HG03159 (cell line): Measurements from ENCODE around the gene BLVRB.
"Not testable (repeated sequence)": the region's sequence is repeated elsewhere in the genome, so short reads cannot be mapped to it uniquely, and the experiment has no call there.

Experiments used
- ATAC-seq: cut with Tn5 transposase; IDR thresholded peaks from one replicate; pipeline ENCODE4 v1.9.1; 2021; ENCODE audit warnings: mild to moderate bottlenecking, moderate library complexity; ENCODE audit not compliant: unreplicated experiment

BLVRB gene

GRCh38 chr19:40410030-40410389 is 55.5 kb downstream of the BLVRB start:
- ATAC-seq = no peak

DNA sequence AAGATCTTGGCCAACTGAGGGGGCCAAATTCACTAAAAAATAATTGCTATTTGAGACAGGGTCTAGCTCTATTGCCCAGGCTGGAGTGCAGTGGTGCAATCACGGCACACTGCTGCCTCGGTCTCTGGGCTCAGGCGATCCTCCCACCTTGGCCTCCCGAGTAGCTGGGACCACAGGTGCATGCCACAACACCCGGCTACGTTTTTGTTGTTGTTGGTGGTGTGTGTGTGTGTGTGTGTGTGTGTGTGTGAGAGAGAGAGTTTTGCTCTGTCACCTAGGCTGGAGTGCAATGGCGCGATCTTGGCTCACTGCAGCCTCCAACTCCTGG is 57.0 kb downstream of the BLVRB start:
- ATAC-seq = not testable (repeated sequence)

DNA sequence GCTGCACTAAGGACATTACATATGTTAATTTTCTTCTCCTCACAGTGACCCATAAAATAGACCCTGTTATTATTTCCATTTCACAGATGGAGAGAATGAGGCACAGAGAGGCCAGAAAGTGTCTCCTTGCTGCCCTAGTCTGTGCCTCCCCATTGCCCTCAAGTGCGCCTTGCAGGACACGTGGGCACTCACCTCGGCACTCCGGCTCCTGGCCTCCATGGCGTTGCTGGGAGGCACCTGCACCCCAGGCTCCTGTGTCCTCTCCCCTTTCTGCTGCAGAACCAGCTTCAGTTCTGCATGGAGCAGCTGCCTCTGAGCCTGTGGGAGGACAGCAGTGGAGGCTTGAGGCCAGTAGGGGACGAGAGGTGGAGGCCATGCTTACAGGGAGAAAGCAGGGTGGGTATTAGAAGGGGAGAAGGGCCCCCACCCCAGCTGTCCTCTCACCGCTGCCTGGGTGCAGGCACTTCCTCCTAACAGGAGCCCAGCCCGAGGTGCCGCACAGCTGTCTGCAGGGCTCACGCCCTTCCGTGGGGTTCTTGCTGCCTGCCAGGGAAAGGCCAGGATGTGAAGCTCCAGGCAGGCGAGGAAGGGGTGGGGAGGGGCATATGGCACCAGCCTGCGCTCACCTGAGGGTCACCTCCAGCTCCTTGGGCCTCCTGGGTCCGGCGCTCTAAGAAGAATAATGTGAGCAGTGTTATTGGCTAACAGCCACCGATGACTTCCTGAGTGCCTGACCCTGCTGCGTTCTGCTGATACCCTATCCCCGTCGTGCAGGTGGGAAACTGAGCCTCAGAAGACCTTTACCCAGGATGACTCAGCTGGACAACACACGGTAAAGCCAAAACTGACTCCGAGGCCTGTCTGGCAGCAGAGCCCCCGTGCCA is 57.6 kb downstream of the BLVRB start:
- ATAC-seq = no peak

DNA sequence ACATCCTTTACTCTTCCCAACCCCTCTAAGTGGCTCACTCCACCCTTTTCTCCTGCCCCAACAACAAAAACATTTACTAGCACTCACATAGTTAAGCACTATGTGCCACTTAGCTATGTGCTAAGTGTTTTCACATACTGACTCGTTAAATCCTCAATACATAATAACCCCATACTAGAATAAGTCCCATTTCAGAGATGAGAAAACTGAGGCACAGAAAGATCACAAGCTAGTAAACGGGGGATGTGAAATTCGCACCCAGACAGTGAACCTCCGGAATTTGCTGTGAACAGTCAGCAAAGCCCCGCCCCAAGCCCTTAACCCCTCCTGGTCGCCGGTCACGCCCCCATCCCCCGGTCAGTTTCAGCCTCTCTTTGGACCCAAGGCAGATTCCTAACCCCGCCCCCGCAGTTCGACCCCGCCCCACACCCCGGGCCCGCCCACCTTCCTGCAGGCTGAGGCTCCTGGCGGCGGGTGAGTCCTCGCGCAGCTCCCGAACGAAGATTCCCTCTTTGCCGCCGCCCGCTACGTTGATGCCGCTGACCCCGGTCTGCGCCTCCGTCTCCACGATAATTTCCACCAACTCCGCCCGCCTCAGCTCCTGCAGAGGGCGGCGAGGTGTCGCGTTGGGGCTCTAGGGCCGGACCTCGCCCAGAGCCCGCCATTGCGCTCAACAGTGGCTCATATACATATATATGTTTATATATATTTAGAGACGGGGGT is 62.1 kb downstream of the BLVRB start:
- ATAC-seq = peak; percentile 69

DNA sequence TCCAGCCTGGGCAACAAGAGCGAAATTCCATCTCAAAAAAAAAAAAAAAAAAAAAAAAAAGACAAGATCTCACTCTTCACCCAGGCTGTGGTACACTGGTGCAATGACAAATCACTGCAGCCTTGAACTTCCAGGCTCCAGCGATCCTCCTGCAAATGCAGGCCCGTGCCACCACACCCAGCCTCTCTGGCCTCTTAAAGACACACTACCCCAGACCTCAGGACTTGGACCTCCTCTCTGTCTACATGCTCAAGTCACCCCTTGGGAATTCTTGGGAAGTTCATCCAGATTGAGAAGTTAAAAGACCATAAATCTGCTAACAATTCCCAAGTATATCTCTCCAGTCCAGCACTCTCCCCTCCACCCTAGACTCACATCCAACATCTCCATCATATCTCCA is 65.0 kb downstream of the BLVRB start:
- ATAC-seq = no peak

DNA sequence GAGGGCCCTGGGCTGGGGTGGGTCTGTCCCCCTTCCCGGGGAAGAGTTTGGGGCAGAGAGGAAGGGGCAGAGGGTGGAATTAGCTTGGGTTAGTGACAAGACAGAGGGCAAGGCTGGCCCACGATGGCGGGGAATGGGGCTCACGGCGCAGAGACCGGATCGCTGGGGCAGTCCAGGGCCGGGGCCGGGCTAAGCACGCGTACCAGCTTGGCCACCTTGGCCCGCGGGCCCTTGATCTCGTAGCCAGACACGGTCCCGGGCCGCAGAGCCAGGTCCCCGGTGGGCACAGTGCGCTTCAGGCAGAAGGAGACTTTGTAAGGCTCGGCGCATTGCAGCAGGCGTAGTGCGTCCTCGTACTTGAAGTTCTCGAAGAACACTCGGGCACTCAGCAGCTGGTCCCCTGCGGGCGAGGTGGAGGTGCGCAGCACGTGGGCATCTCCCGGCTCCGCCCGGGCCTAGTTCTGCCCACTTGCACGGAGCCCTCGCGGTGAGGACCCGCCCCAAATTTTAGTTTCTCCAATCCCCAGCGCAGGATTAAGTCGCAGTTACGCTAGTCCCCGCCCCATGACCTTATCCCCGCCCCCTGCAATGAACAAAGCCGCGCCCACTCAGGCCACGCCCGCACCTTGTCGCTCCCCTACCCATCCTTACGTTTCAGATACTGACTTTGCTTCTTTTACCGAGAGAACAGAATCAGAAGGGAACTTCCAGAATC is 67.0 kb downstream of the BLVRB start:
- no peak for ATAC-seq
